ENCODE data around the gene IMP4.
"Not testable (repeated sequence)": the region's sequence is repeated elsewhere in the genome, so short reads cannot be mapped to it uniquely, and the experiment has no call there.

IMP4 gene

DNA sequence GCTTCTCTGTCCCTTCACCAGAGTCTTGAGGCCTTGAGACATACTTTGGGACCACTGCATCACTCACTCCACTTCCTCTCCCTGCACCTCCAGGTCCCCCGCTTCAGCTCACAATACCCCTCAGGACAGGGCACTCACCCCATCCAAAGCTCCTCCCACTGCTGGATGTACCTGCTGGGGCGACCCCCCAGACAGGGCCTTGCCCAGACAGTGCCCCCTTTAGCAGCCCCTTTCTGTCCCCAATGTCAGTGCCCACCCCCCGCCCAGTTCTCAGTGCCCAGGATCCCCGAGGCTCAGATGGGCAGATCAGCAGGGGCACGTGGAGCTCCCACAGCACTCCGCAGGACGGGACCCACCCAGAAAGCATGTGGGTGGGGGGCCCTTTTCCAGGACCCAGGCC is 23.8 kb upstream of the IMP4 start:
- Histone ChIP-seq H3K9me3 (ENCODE audit: low read length) (no peaks in the 10 kb centered on the region), H3K36me3 (ENCODE audit: insufficient read depth, low read length) (no peaks in the 10 kb centered on the region), H3K27ac (ENCODE audit: low read depth, low read length) (no peak overlapping the region), H3K9ac (ENCODE audit: low read length) (no peak overlapping the region), H3K27me3 (ENCODE audit: control insufficient read depth in 1 of 2, insufficient read depth in 2 of 2, low read length in 2 of 2) (no peaks in the 10 kb centered on the region), H3K4me1 (ENCODE audit: insufficient read depth, low read length) (no peaks in the 10 kb centered on the region), H3K4me3 (ENCODE audit: low read depth in 1 of 2, low read length in 2 of 2) (no peak overlapping the region)

GRCh38 chr2:130319536-130319935 is 23.2 kb upstream of the IMP4 start:
- H3K9me3 ChIP-seq (ENCODE audit: low read length), result no peaks in the 10 kb centered on the region
- H3K4me3 ChIP-seq (ENCODE audit: low read depth in 1 of 2, low read length in 2 of 2), result no peak overlapping the region
- H3K36me3 ChIP-seq (ENCODE audit: insufficient read depth, low read length), result no peaks in the 10 kb centered on the region
- no peaks in the 10 kb centered on the region for H3K4me1 ChIP-seq (ENCODE audit: insufficient read depth, low read length)
- H3K27ac ChIP-seq (ENCODE audit: low read depth, low read length), result no peak overlapping the region
- H3K9ac ChIP-seq (ENCODE audit: low read length), result no peak overlapping the region
- H3K27me3 ChIP-seq (ENCODE audit: control insufficient read depth in 1 of 2, insufficient read depth in 2 of 2, low read length in 2 of 2), result no peaks in the 10 kb centered on the region

- peaks cover 0 to 9% of the 10 kb centered on the region in 2 donors for H3K27me3 ChIP-seq (ENCODE audit: control insufficient read depth in 1 of 2, insufficient read depth in 2 of 2, low read length in 2 of 2)
- H3K4me3 ChIP-seq (ENCODE audit: low read depth in 1 of 2, low read length in 2 of 2), result no peak overlapping the region
- no peaks in the 10 kb centered on the region for H3K36me3 ChIP-seq (ENCODE audit: insufficient read depth, low read length)
- no peaks in the 10 kb centered on the region for H3K9me3 ChIP-seq (ENCODE audit: low read length)
- peaks cover 4% of the 10 kb centered on the region for H3K4me1 ChIP-seq (ENCODE audit: insufficient read depth, low read length)
- no peak overlapping the region for H3K27ac ChIP-seq (ENCODE audit: low read depth, low read length)
- no peak overlapping the region for H3K9ac ChIP-seq (ENCODE audit: low read length)
Observed at GRCh38 chr2:130327703-130328527, 14.8 kb upstream of the IMP4 start.

DNA sequence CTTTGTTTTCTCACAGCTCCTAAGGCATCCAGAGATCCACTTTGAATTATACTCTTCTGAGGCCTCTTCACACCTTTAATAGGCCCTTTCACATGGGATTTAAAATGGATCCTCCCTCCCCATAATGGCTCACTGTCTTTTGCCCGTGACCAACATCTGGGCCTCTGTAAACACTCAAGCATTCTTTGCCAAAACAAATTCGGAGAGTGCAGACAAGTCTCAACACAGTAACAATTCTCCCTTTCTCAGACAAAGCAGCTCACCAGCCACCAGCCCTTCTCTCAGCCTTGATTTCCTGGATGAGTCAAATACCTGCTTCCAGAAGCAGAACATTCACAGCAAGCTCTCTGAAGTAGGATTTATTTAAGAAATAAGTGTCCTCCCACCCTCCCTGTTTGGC is 14.0 kb upstream of the IMP4 start:
- Histone ChIP-seq H3K4me3 (ENCODE audit: low read depth in 1 of 2, low read length in 2 of 2) (no peak overlapping the region), H3K9ac (ENCODE audit: low read length) (no peak overlapping the region), H3K4me1 (ENCODE audit: insufficient read depth, low read length) (peaks cover 4% of the 10 kb centered on the region), H3K9me3 (ENCODE audit: low read length) (no peaks in the 10 kb centered on the region), H3K36me3 (ENCODE audit: insufficient read depth, low read length) (no peaks in the 10 kb centered on the region), H3K27ac (ENCODE audit: low read depth, low read length) (no peak overlapping the region), H3K27me3 (ENCODE audit: control insufficient read depth in 1 of 2, insufficient read depth in 2 of 2, low read length in 2 of 2) (peaks cover 0 to 9% of the 10 kb centered on the region in 2 donors)

GRCh38 chr2:130332271-130333073 is 10.2 kb upstream of the IMP4 start:
- Histone ChIP-seq H3K9me3 (ENCODE audit: low read length) (no peaks in the 10 kb centered on the region), H3K9ac (ENCODE audit: low read length) (no peak overlapping the region), H3K27ac (ENCODE audit: low read depth, low read length) (no peak overlapping the region), H3K4me3 (ENCODE audit: low read depth in 1 of 2, low read length in 2 of 2) (no peak overlapping the region), H3K4me1 (ENCODE audit: insufficient read depth, low read length) (peaks cover 4% of the 10 kb centered on the region), H3K36me3 (ENCODE audit: insufficient read depth, low read length) (no peaks in the 10 kb centered on the region), H3K27me3 (ENCODE audit: control insufficient read depth in 1 of 2, insufficient read depth in 2 of 2, low read length in 2 of 2) (peaks cover 0 to 9% of the 10 kb centered on the region in 2 donors)

GRCh38 chr2:130333253-130333652 is 9.4 kb upstream of the IMP4 start:
- H3K9ac ChIP-seq (ENCODE audit: low read length); H3K4me1 ChIP-seq (ENCODE audit: insufficient read depth, low read length); H3K36me3 ChIP-seq (ENCODE audit: insufficient read depth, low read length): not testable (repeated sequence)

GRCh38 chr2:130334026-130334425 is 8.7 kb upstream of the IMP4 start:
- Histone ChIP-seq H3K36me3 (ENCODE audit: insufficient read depth, low read length) (peaks cover 8% of the 10 kb centered on the region), H3K27ac (ENCODE audit: low read depth, low read length) (no peak overlapping the region), H3K4me3 (ENCODE audit: low read depth in 1 of 2, low read length in 2 of 2) (no peak overlapping the region), H3K27me3 (ENCODE audit: control insufficient read depth in 1 of 2, insufficient read depth in 2 of 2, low read length in 2 of 2) (peaks cover 0 to 5% of the 10 kb centered on the region in 2 donors), H3K9me3 (ENCODE audit: low read length) (no peaks in the 10 kb centered on the region), H3K9ac (ENCODE audit: low read length) (no peak overlapping the region), H3K4me1 (ENCODE audit: insufficient read depth, low read length) (peaks cover 4% of the 10 kb centered on the region)

More at GRCh38 chr2:130333253-130333652, 9.4 kb upstream of the IMP4 start:
- H3K27me3 ChIP-seq (ENCODE audit: control insufficient read depth in 1 of 2, insufficient read depth in 2 of 2, low read length in 2 of 2); H3K27ac ChIP-seq (ENCODE audit: low read depth, low read length); H3K4me3 ChIP-seq (ENCODE audit: low read depth in 1 of 2, low read length in 2 of 2); H3K9me3 ChIP-seq (ENCODE audit: low read length): not testable (repeated sequence)

DNA sequence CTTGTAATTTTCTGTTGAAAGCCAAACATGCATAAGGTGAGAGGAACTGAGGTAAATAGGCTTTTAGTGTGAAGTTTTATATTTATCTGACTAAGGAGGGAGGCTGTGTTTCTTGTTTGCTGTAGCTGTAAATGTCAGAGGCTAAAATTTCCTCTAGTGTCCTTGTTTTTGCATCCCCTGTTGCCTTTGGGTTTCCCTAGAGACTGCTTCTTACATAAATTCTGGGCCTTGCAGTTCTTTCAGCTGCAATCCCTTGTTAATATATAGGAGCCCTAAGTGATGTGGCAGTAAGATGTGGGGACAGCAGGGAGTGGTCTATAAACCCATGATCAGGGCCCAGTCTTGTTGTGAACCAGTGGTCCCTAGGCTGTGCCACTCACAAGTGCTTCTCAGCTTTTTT is 7.5 kb upstream of the IMP4 start:
- H3K36me3 ChIP-seq (ENCODE audit: insufficient read depth, low read length), result peaks cover 9% of the 10 kb centered on the region
- H3K4me1 ChIP-seq (ENCODE audit: insufficient read depth, low read length), result peaks cover 4% of the 10 kb centered on the region
- H3K27me3 ChIP-seq (ENCODE audit: control insufficient read depth in 1 of 2, insufficient read depth in 2 of 2, low read length in 2 of 2), result peaks cover 0 to 5% of the 10 kb centered on the region in 2 donors
- no peak overlapping the region for H3K9ac ChIP-seq (ENCODE audit: low read length)
- H3K27ac ChIP-seq (ENCODE audit: low read depth, low read length), result no peak overlapping the region
- no peak overlapping the region for H3K4me3 ChIP-seq (ENCODE audit: low read depth in 1 of 2, low read length in 2 of 2)
- no peaks in the 10 kb centered on the region for H3K9me3 ChIP-seq (ENCODE audit: low read length)

DNA sequence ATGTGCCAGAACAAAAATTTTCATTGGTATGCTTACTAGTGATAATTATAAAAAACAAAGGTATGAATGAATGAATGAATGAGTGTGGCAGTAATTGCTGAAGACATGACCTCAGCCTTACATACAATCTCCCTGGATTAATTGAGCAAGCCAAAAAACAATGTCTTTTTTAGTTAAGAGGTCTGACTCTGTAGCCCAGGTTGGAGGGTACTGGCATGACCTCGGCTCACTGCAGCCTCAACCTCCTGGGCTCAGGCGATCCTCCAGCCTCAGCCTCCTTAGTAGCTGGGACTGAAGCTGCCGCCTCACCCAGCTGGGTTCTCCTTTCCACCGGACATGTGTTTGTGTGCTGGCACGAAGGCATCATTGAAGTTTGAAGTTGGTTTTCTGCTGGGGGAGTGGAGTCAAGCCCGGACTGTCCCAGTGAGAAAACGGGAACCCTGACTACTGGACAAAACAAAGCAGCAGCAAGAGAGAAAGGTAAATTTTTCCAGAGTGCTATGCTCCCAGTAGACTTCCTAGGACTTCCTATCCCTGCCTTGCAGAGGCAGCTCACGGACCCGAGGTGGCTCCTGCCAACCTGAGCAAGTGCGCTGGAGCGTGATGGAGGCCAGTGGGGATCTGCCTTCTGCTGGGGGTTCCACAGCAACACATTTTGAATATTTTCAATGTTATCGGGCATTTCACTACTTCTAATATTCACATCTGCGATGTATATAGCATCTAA is 6.4 kb upstream of the IMP4 start:
- peaks cover 0 to 5% of the 10 kb centered on the region in 2 donors for H3K27me3 ChIP-seq (ENCODE audit: control insufficient read depth in 1 of 2, insufficient read depth in 2 of 2, low read length in 2 of 2)
- H3K36me3 ChIP-seq (ENCODE audit: insufficient read depth, low read length), result peaks cover 9% of the 10 kb centered on the region
- H3K27ac ChIP-seq (ENCODE audit: low read depth, low read length), result no peak overlapping the region
- H3K9me3 ChIP-seq (ENCODE audit: low read length), result no peaks in the 10 kb centered on the region
- H3K4me3 ChIP-seq (ENCODE audit: low read depth in 1 of 2, low read length in 2 of 2), result no peak overlapping the region
- H3K9ac ChIP-seq (ENCODE audit: low read length), result no peak overlapping the region
- H3K4me1 ChIP-seq (ENCODE audit: insufficient read depth, low read length), result peaks cover 7% of the 10 kb centered on the region

- H3K9me3 ChIP-seq (ENCODE audit: low read length), result no peaks in the 10 kb centered on the region
- H3K9ac ChIP-seq (ENCODE audit: low read length), result no peak overlapping the region
- peaks cover 9% of the 10 kb centered on the region for H3K36me3 ChIP-seq (ENCODE audit: insufficient read depth, low read length)
- H3K4me3 ChIP-seq (ENCODE audit: low read depth in 1 of 2, low read length in 2 of 2), result no peak overlapping the region
- H3K4me1 ChIP-seq (ENCODE audit: insufficient read depth, low read length), result peaks cover 9% of the 10 kb centered on the region
- H3K27ac ChIP-seq (ENCODE audit: low read depth, low read length), result no peak overlapping the region
- H3K27me3 ChIP-seq (ENCODE audit: control insufficient read depth in 1 of 2, insufficient read depth in 2 of 2, low read length in 2 of 2), result peaks cover 0 to 2% of the 10 kb centered on the region in 2 donors
Observed at GRCh38 chr2:130336877-130337734, 5.6 kb upstream of the IMP4 start.

All from muscle layer of colon (tissue), 2 donors.